22Rv1 (cell line): Measurements from ENCODE around the gene DUSP9.
A peak's percentile ranks its signal among the peaks of the same experiment; 100 is the strongest.

Experiments used
- H3K27ac ChIP-seq: fragments of 450-650 bp; 2 replicates; pipeline ENCODE4 v1.5.1; 2017
- CTCF ChIP-seq: fragments of 450-650 bp; IDR thresholded peaks from 2 replicates; pipeline ENCODE4 v1.5.1; 2017; ENCODE audit warnings: mild to moderate bottlenecking
- ZFX ChIP-seq: fragments of 450-650 bp; IDR thresholded peaks from 2 replicates; pipeline ENCODE4 v1.6.1; 2017; ENCODE audit warnings: antibody characterized with exemption, borderline replicate concordance

DUSP9 gene

GRCh38 chrX:153634236-153634635 lies 12.8 kb upstream of the DUSP9 start:
- TF ChIP-seq ZFX (no peak), CTCF (no peak)
- no peak overlapping the region for H3K27ac ChIP-seq

- TF ChIP-seq CTCF: no peak
- TF ChIP-seq ZFX: no peak
- no peak overlapping the region for H3K27ac ChIP-seq
Measured at GRCh38 chrX:153634832-153635231, 12.2 kb upstream of the DUSP9 start.

GRCh38 chrX:153635388-153635787 lies 11.6 kb upstream of the DUSP9 start:
- no peak for TF ChIP-seq ZFX
- TF ChIP-seq CTCF: no peak
- H3K27ac ChIP-seq: no peak overlapping the region

GRCh38 chrX:153635788-153636668 lies 11.0 kb upstream of the DUSP9 start:
- no peak overlapping the region for H3K27ac ChIP-seq
- TF ChIP-seq CTCF (peak; percentile 49), ZFX (no peak)

- H3K27ac ChIP-seq: no peak overlapping the region
- TF ChIP-seq ZFX (no peak), CTCF (no peak)
Measured at GRCh38 chrX:153636716-153637115, 10.3 kb upstream of the DUSP9 start.

GRCh38 chrX:153637121-153638040 lies 9.6 kb upstream of the DUSP9 start:
- H3K27ac ChIP-seq: no peak overlapping the region
- TF ChIP-seq ZFX (no peak), CTCF (no peak)

- TF ChIP-seq ZFX (no peak), CTCF (no peak)
- H3K27ac ChIP-seq: no peak overlapping the region
Measured at GRCh38 chrX:153638041-153638371, 9.0 kb upstream of the DUSP9 start.
